ENCODE results near the gene DZIP3.

DZIP3 gene, protein sequence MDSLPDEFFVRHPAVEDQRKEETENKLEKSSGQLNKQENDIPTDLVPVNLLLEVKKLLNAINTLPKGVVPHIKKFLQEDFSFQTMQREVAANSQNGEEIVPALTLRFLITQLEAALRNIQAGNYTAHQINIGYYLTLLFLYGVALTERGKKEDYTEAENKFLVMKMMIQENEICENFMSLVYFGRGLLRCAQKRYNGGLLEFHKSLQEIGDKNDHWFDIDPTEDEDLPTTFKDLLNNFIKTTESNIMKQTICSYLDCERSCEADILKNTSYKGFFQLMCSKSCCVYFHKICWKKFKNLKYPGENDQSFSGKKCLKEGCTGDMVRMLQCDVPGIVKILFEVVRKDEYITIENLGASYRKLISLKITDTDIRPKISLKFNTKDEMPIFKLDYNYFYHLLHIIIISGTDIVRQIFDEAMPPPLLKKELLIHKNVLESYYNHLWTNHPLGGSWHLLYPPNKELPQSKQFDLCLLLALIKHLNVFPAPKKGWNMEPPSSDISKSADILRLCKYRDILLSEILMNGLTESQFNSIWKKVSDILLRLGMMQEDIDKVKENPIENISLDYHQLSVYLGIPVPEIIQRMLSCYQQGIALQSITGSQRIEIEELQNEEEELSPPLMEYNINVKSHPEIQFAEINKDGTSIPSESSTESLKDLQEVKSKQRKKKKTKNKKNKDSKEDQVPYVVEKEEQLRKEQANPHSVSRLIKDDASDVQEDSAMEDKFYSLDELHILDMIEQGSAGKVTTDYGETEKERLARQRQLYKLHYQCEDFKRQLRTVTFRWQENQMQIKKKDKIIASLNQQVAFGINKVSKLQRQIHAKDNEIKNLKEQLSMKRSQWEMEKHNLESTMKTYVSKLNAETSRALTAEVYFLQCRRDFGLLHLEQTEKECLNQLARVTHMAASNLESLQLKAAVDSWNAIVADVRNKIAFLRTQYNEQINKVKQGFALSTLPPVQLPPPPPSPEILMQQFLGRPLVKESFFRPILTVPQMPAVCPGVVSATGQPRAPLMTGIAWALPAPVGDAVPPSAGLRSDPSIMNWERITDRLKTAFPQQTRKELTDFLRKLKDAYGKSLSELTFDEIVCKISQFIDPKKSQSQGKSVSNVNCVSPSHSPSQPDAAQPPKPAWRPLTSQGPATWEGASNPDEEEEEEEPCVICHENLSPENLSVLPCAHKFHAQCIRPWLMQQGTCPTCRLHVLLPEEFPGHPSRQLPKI

DNA sequence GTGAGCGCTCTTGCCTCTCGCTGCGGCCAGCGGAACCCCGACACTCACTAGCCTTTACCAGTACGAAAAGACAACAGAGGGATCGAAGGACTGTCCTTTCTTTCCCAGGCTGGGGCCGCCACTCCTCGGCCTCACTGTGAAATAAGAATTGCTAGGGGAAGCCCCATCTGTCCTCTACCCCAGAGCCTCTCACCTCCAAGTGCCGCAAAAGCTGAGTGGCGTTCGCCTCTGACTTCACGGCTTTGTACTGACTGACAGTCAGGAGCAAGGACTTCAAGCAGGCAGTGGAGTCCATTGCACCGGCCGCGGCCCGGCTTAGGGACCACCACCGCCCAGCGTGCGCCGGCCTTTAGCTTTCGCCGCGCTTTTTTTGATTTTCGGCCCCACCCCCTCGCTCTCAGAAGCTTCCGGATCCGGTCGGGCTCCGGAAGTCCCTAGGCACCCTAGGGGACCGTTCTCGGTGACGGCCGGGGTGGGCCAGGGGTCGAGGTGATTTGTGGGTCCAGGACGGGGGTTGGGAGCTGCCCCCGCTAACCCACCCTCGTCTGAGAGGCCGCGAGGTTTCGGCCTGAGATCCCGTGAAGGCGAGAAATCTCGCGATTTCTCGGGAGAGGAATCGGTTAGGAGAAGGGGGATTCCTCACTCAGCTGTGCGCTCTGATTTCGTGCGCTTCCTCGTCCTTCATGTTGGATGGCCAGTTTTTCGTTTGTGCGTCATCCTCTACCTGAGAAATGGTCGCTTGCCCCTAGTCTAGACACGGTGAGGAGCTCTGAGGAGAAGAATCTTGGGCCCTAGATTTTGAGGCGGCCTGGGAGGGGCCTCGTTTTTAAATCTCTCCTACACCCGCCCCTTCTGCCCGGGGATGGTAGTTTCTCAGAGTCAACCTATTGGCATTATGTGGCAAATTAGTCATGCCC lies at the start of gene DZIP3, which contains the start of gene CIP2A:
Gene DZIP3, plus strand, starts transcription at position 642 of the 917 bp plus-strand sequence. CDS start 15,685 bp downstream, outside the sequence.
Gene CIP2A, minus strand, starts transcription at position 358 of the 917 bp plus-strand sequence. Its CDS starts 63 bp downstream, at position 295.
- Histone ChIP-seq H3K27ac (ENCODE audit: low read depth, low read length) (peak within 1 kb of the TSS; percentile 88), H3K9me2 (replicated peaks; ENCODE audit: insufficient read depth, low read length) (no peaks in the 10 kb centered on the region), H3F3A (ENCODE audit: insufficient read depth) (no peaks in the 10 kb centered on the region; the same call in none of the 2 replicates)

DNA sequence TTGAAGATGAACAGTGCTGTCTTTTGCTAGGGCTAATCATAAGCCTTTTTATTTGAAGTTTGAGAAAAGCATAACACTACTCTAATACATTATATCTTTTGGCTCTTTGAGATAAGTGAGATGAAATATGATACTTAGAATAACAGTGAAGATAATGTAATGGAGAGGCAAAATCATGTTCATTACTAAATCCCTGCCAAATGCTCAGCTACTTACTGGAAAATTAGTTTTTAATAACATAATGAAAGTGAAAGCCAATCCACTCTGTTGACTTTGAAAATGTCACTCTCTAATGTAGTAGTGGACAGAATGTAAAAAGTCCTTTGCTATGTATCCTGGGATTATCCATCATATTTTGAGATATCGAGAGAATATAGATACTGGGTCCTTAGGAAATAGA lies 43.3 kb upstream of the DZIP3 start:
- no peak overlapping the region for H3K4me2 ChIP-seq (ENCODE audit: low read depth, low read length, poor library complexity, severe bottlenecking)
- H3K9me3 ChIP-seq (ENCODE audit: insufficient read depth, low read length): no peaks in the 10 kb centered on the region
- H3K36me3 ChIP-seq (ENCODE audit: low read length): peaks cover 68% of the 10 kb centered on the region
- no peak overlapping the region for H2AFZ ChIP-seq (ENCODE audit: low read depth, low read length, severe bottlenecking)
- no peak overlapping the region for H3K27ac ChIP-seq (ENCODE audit: low read depth, low read length)
- no peaks in the 10 kb centered on the region for H4K20me1 ChIP-seq (ENCODE audit: low read depth, low read length)
- TF ChIP-seq EZH2phosphoT487 (conservative IDR thresholded peaks at IDR 0.05; ENCODE audit: low read length): no peak
- TF ChIP-seq, protein P1, sequence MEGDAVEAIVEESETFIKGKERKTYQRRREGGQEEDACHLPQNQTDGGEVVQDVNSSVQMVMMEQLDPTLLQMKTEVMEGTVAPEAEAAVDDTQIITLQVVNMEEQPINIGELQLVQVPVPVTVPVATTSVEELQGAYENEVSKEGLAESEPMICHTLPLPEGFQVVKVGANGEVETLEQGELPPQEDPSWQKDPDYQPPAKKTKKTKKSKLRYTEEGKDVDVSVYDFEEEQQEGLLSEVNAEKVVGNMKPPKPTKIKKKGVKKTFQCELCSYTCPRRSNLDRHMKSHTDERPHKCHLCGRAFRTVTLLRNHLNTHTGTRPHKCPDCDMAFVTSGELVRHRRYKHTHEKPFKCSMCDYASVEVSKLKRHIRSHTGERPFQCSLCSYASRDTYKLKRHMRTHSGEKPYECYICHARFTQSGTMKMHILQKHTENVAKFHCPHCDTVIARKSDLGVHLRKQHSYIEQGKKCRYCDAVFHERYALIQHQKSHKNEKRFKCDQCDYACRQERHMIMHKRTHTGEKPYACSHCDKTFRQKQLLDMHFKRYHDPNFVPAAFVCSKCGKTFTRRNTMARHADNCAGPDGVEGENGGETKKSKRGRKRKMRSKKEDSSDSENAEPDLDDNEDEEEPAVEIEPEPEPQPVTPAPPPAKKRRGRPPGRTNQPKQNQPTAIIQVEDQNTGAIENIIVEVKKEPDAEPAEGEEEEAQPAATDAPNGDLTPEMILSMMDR (IDR thresholded peaks at IDR 0.05; ENCODE audit: insufficient read depth, low read length, poor library complexity, severe bottlenecking): no peak
- H3K79me2 ChIP-seq (ENCODE audit: insufficient read depth, low read length): no peaks in the 10 kb centered on the region
- H3K9me2 ChIP-seq (replicated peaks; ENCODE audit: insufficient read depth, low read length): no peaks in the 10 kb centered on the region
- H3F3A ChIP-seq (ENCODE audit: insufficient read depth): peaks cover 6% of the 10 kb centered on the region; the same call in 1 of the 2 replicates
- H3K4me3 ChIP-seq (ENCODE audit: insufficient read depth, low read length, poor library complexity, severe bottlenecking): no peak overlapping the region
- H3K9ac ChIP-seq (ENCODE audit: low read length): no peak overlapping the region
- H3K27me3 ChIP-seq (ENCODE audit: low read length): no peaks in the 10 kb centered on the region

More for the DNA sequence above, at the start of gene DZIP3, which contains the start of gene CIP2A:
- H3K4me3 ChIP-seq (ENCODE audit: insufficient read depth, low read length, poor library complexity, severe bottlenecking): peak within 1 kb of the TSS; percentile 90
- peak within 1 kb of the TSS; percentile 88 for H3K9ac ChIP-seq (ENCODE audit: low read length)
- H2AFZ ChIP-seq (ENCODE audit: low read depth, low read length, severe bottlenecking): peak within 1 kb of the TSS; percentile 79
- H3K79me2 ChIP-seq (ENCODE audit: insufficient read depth, low read length): peaks cover 61% of the 10 kb centered on the region
- peaks cover 18% of the 10 kb centered on the region for H3K36me3 ChIP-seq (ENCODE audit: low read length)
- peak within 1 kb of the TSS; percentile 93 for H3K4me2 ChIP-seq (ENCODE audit: low read depth, low read length, poor library complexity, severe bottlenecking)
- no peaks in the 10 kb centered on the region for H3K27me3 ChIP-seq (ENCODE audit: low read length)
- H3K9me3 ChIP-seq (ENCODE audit: insufficient read depth, low read length): no peaks in the 10 kb centered on the region
- H4K20me1 ChIP-seq (ENCODE audit: low read depth, low read length): peaks cover 9% of the 10 kb centered on the region; the same call in 1 of the 2 replicates
- TF ChIP-seq EZH2phosphoT487 (conservative IDR thresholded peaks at IDR 0.05; ENCODE audit: low read length): no peak
- TF ChIP-seq, protein P1 (IDR thresholded peaks at IDR 0.05; ENCODE audit: insufficient read depth, low read length, poor library complexity, severe bottlenecking): no peak
